Gastrocnemius medialis (tissue), 4 donors: ENCODE results near the gene NCOR1. TPM values are rescaled to one million over a fixed set of nuclear protein-coding genes. Genes with fewer than 3 reads are reported as not detected.
A peak's percentile ranks its signal among the peaks of the same experiment; 100 is the strongest.

Experiments
- ATAC-seq, 2 donors: fragments of 150-250 bp; one replicate each; pipeline ENCODE4 v1.9.1; 2016
- DNase-seq, 2 donors: peaks; one replicate each; pipeline ENCODE4 v3.0.0-alpha.2; 2019
- H3K27ac ChIP-seq, 4 donors: fragments of 200-600 bp; sonication (generic); 1 replicate in 1 of 4; 2 replicates in 3 of 4; pipeline ENCODE4 v1.5.1; 2016 to 2018; ENCODE audit warnings: mild to moderate bottlenecking in 2 of 4, moderate library complexity in 1 of 4
- H3K27me3 ChIP-seq, 3 donors: fragments of 200-600 bp; sonication (generic) in 2 of 3; 1 replicate in 1 of 3; 2 replicates in 2 of 3; pipeline versions ENCODE4 v1.5.1 to v1.6.0; 2016 to 2019; ENCODE audit warnings: mild to moderate bottlenecking in 1 of 3, moderate library complexity in 1 of 3
- H3K36me3 ChIP-seq, 2 donors: fragments of 200-600 bp; sonication (generic) in 1 of 2; one replicate each; pipeline ENCODE4 v1.5.1; 2017 to 2018
- H3K4me1 ChIP-seq, 2 donors: fragments of 200-600 bp; sonication (generic) in 1 of 2; one replicate each; pipeline ENCODE4 v1.5.1; 2016 to 2017; ENCODE audit warnings: mild to moderate bottlenecking in 2 of 2
- H3K4me3 ChIP-seq, 4 donors: fragments of 200-600 bp; sonication (generic) in 3 of 4; 1 replicate in 1 of 4; 2 replicates in 3 of 4; pipeline ENCODE4 v1.5.1; 2016 to 2019; ENCODE audit warnings: mild to moderate bottlenecking in 2 of 4
- H3K9me3 ChIP-seq, 3 donors: fragments of 200-600 bp; sonication (generic) in 2 of 3; 1 replicate in 1 of 3; 2 replicates in 2 of 3; pipeline ENCODE4 v1.5.1; 2016 to 2019
- CTCF ChIP-seq, 5 experiments: fragments of 450-650 bp in 3 of 5; fragments of 200-600 bp in 2 of 5; sonication (generic) in 2 of 5; IDR thresholded peaks in 4 of 5; conservative IDR thresholded peaks in 1 of 5; 1 replicate in 4 of 5; 2 replicates in 1 of 5; pipeline ENCODE4 v1.5.1; 2016 to 2019; ENCODE audit warnings: antibody characterized with exemption in 5 of 5, mild to moderate bottlenecking in 3 of 5, moderate library complexity in 3 of 5
- POLR2A ChIP-seq, 2 donors: fragments of 450-650 bp; IDR thresholded peaks; one replicate each; pipeline ENCODE4 v1.6.1; 2017; ENCODE audit warnings: antibody characterized with exemption in 2 of 2, mild to moderate bottlenecking in 2 of 2, moderate library complexity in 2 of 2
- in situ Hi-C, 4 donors: fragments of 200-750 bp; cut with MboI; loops; one replicate each; pipeline versions ENCODE4 v1.15.0 to v1.8.0; 2017; ENCODE audit warnings: low sequenced_read_pairs in 4 of 4
- intact Hi-C: fragments of 100-400 bp; cut with DNase I; formaldehyde crosslinking; loops from one replicate; pipeline ENCODE4 v1.15.1; 2023; ENCODE audit warnings: low total_unique reads
- total RNA-seq, 4 donors: library from RNA; depleted of rRNA; stranded (reverse); fragments of >200 nt; gene quantifications; one replicate each; pipeline versions ENCODE4 v1.1.0 to v1.2.3, GENCODE V29; 2016

The NCOR1 gene
- total RNA-seq, 4 donors from 2014 or later: 122 to 152 (median 132) TPM

DNA sequence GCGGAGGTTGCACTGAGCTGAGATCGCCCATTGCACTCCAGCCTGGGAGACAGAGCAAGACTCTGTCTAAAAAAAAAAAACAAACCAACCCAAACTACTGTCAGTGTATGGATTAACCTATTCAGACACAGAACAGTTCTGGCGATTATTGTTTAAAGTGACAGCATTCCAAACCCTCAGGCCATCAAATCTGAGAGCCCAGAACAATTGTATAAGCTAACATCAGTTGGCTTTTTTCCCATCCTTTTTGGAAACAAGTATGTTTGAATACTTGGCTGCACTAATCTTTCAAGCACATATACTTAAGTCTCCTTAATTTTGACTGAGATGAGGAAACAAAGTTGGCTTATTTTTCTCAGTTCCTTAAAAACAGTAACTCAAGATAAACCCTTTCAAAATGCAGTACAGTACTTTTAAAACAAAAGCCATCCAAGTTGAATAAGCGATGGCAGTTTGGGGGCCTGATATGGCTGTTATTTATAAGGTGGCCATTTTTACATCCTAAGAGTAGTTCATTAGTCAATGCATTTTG lies 217.2 kb downstream of the NCOR1 start:
- DNase-seq: no peak
- no peak overlapping the region for H3K4me3 ChIP-seq
- intact Hi-C loops: loop anchor here (2.0 to 5.0 kb wide), 2 partner anchors 169 to 219 kb away; partner anchors contain the start of genes NCOR1 and PIGL

DNA sequence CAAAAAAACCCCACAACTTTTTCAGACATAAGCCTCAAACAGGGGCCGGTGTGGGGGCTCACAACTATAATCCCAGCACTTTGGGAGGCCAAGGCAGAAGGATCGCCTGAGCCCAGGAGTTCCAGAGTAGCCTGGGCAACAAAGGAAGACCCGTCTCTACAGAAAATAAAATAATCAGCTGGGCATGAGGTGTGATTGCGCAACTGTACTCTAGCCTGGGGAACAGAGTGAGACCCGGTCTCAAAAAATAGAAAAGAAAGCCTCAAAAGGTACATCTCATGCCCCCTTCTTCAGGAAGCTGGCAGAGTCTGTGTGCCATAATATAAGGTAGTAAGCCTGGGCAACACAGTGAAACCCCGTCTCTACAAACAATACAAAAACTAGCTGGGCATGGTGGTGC lies 219.0 kb downstream of the NCOR1 start:
- TF ChIP-seq POLR2A (IDR thresholded peaks at IDR 0.05) (no peak), CTCF (IDR thresholded peaks at IDR 0.05 in 4 of 5, conservative IDR thresholded peaks at IDR 0.05 in 1 of 5) (no peak)
- ATAC-seq: no peak
- no peaks in the 10 kb centered on the region for H3K9me3 ChIP-seq
- peaks cover 11 to 14% of the 10 kb centered on the region in 2 donors for H3K4me1 ChIP-seq
- peaks cover 0 to 24% of the 10 kb centered on the region in 2 donors for H3K36me3 ChIP-seq
- DNase-seq: no peak
- in situ Hi-C loops: loop anchor here in 2 of 4 donors (25.0 kb wide), 1 partner anchor 159 kb away; no protein-coding TSS in a partner anchor
- no peaks in the 10 kb centered on the region for H3K27me3 ChIP-seq
- no peak overlapping the region for H3K27ac ChIP-seq
- intact Hi-C loops: loop anchor here (5.0 kb wide), 1 partner anchor 221 kb away; the partner anchor contains the start of genes NCOR1 and PIGL
- no peak overlapping the region for H3K4me3 ChIP-seq

More for the DNA sequence above, 217.2 kb downstream of the NCOR1 start:
- Histone ChIP-seq H3K27me3 (no peaks in the 10 kb centered on the region), H3K36me3 (peaks cover 0 to 29% of the 10 kb centered on the region in 2 donors), H3K27ac (peak overlapping the region; percentile 89 to 94 (median 94)), H3K9me3 (no peaks in the 10 kb centered on the region), H3K4me1 (peaks cover 11 to 18% of the 10 kb centered on the region in 2 donors)
- in situ Hi-C loops: loop anchor here in 2 of 4 donors (25.0 kb wide), 1 partner anchor 161 kb away; no protein-coding TSS in a partner anchor
- TF ChIP-seq POLR2A (IDR thresholded peaks at IDR 0.05): no peak
- TF ChIP-seq CTCF (IDR thresholded peaks at IDR 0.05 in 4 of 5, conservative IDR thresholded peaks at IDR 0.05 in 1 of 5): no peak
- ATAC-seq: no peak

DNA sequence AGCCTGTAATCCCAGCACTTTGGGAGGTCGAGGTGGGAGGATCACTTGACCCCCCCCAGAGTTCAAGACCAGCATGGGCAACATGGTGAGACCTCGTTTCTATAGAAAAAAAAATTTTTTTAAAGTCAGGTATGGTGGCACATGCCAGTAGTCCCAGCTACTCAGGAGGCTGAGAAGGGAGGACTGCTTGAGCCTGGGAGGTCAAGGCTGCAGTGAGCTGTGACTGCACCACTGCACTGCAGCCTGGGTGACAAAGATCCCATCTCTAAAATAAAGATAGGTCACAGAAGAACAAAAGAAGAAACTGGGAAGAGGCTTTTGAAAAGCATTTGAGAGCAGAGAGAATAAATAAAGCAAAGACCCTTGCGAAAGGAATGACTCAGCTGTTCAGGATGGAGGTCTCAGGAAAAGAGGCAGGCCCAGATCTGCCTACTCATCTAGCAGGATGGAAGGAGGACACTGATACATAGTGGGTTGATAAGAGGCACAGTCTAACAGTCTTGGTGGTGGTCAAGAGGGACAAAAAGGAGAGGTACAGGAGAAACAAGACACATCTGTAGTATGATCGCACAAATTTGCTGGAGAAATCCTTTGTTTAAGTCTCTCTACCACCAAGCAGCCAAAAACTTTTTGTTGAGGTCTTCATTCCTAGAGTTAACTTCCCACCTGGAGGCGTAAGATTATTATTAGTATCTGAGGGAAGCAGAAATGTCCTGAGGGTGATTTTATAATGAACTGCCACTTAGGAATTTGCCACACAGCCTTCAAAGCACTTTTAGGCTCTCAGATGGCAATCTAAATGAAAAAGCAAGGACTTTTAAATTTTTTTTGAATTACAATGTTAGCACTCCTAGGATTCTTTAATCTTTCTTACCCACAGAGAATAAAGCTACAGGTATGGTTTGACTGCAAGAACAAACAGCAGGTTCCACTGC lies 233.4 kb downstream of the NCOR1 start:
- in situ Hi-C loops (loop anchor here in 2 of 4 donors (25.0 kb wide), 1 partner anchor 145 kb away; no protein-coding TSS in a partner anchor), intact Hi-C loops (no loop called here)
- no peaks in the 10 kb centered on the region for H3K9me3 ChIP-seq
- DNase-seq (no peak), ATAC-seq (no peak)
- H3K27ac ChIP-seq: no peak overlapping the region
- H3K4me1 ChIP-seq: no peaks in the 10 kb centered on the region
- H3K27me3 ChIP-seq: no peaks in the 10 kb centered on the region
- TF ChIP-seq POLR2A (IDR thresholded peaks at IDR 0.05): no peak
- no peak for TF ChIP-seq CTCF (IDR thresholded peaks at IDR 0.05 in 4 of 5, conservative IDR thresholded peaks at IDR 0.05 in 1 of 5)
- peaks cover 0 to 75% of the 10 kb centered on the region in 2 donors for H3K36me3 ChIP-seq
- H3K4me3 ChIP-seq: no peak overlapping the region

DNA sequence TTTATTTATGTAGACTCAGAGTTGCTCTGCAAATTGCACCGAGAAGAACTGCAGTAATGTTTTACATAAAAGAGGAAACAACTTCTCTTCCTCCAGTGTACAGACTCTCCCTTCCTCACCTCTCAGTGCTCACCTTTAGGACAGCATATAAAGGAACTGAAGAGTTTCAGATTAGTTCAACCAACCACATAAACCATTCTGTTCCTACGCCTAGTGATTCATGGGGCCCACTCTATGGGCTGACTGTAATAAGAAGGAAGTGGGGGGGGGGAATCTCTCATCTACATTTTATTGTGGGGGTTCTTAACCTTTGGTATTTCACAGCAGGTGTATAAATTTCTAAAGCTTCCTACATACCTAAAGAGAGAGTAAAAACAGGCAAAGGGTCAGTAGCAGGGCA lies 234.1 kb downstream of the NCOR1 start:
- peaks cover 0 to 73% of the 10 kb centered on the region in 2 donors for H3K36me3 ChIP-seq
- intact Hi-C loops: no loop called here
- no peak for DNase-seq
- no peak overlapping the region for H3K27ac ChIP-seq
- no peaks in the 10 kb centered on the region for H3K9me3 ChIP-seq
- in situ Hi-C loops: loop anchor here in 2 of 4 donors (25.0 kb wide), 1 partner anchor 144 kb away; no protein-coding TSS in a partner anchor
- TF ChIP-seq CTCF (IDR thresholded peaks at IDR 0.05 in 4 of 5, conservative IDR thresholded peaks at IDR 0.05 in 1 of 5) (no peak), POLR2A (IDR thresholded peaks at IDR 0.05) (no peak)
- no peaks in the 10 kb centered on the region for H3K4me1 ChIP-seq
- H3K27me3 ChIP-seq: no peaks in the 10 kb centered on the region
- no peak overlapping the region for H3K4me3 ChIP-seq
- ATAC-seq: no peak

Other genes starting within 250 kb of the NCOR1 start
- gene ZSWIM7, start 215.8 kb downstream of the NCOR1 start, total RNA-seq: 10 to 100 TPM; 13.2 to 19.5 (median 19.1) TPM
- 10 to 100 TPM; 31.0 to 56.4 (median 41.8) TPM for gene TTC19, start 215.7 kb downstream of the NCOR1 start, total RNA-seq
- gene PIGL, start 1.7 kb upstream of the NCOR1 start, total RNA-seq: 1 to 10 TPM; 6.2 to 7.4 (median 7.0) TPM
- gene CENPV, start 137.9 kb upstream of the NCOR1 start, total RNA-seq: 10 to 100 TPM; 18.3 to 39.4 (median 28.5) TPM
- 1,000 to 10,000 TPM; 1,099 to 1,543 (median 1,420) TPM for gene UBB, start 165.6 kb upstream of the NCOR1 start, total RNA-seq
- gene TRPV2, start 200.0 kb upstream of the NCOR1 start, total RNA-seq: 1 to 10 TPM; 2.9 to 4.4 (median 3.4) TPM